HUES6 (cell line): Measurements from ENCODE around the gene GPR84.

Experiments
- H3K27ac ChIP-seq: 2 replicates; pipeline ENCODE4 v1.7.0; 2013; ENCODE audit warnings: low read depth, mild to moderate bottlenecking, low read length, inconsistent platforms
- H3K27me3 ChIP-seq: 2 replicates; pipeline ENCODE4 v1.6.1; 2013; ENCODE audit warnings: low read length; ENCODE audit not compliant: control insufficient read depth, insufficient read depth
- H3K36me3 ChIP-seq: 2 replicates; pipeline ENCODE4 v1.6.1; 2013; ENCODE audit warnings: low read length; ENCODE audit not compliant: control insufficient read depth, insufficient read depth
- H3K4me1 ChIP-seq: 2 replicates; pipeline ENCODE4 v1.6.1; 2013; ENCODE audit warnings: low read length; ENCODE audit not compliant: control insufficient read depth, insufficient read depth
- H3K4me3 ChIP-seq: 2 replicates; pipeline ENCODE4 v1.5.1; 2013; ENCODE audit warnings: low read depth, low read length
- H3K9ac ChIP-seq: one replicate; pipeline ENCODE4 v1.6.1; 2013; ENCODE audit warnings: mild to moderate bottlenecking, low read length
- H3K9me3 ChIP-seq: 2 replicates; pipeline ENCODE4 v1.6.1; 2013; ENCODE audit warnings: low read depth, low read length; ENCODE audit not compliant: control insufficient read depth, insufficient read depth

Gene GPR84

DNA sequence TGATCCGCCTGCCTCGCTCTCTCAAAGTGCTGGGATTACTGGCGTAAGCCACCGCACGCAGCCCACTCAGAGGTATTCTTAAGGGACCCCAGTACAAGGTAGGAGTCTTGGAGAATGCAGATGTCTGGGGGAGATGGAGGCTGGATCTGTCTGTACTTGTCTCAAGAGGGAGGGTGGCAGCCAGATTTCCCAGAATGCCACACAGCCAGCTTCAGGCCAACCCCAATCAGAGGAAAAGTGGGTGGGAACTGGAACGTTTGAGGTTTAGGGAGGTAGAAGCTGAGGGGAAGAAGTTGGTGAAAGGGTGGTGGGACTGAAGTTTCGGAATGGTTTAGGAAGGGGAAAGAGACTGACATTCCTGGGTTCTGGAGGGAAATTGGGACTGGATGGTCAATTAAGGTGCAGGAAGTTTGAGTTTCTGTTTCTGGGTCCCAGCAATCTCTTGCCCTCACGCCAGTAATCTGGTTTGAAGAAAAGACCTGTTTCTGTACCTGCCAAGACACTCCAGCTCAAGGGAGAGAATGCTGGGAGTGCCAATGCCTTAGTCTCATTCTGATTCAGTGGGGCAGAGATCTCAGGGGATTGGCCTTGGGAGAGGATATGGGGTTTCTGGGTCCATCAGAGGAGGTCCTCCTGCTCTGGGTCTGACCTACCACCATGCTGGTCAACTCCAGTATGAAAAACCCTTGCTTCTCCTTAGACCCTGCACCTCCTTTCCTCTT lies 28.4 kb upstream of the GPR84 start:
- no peaks in the 10 kb centered on the region for H3K9me3 ChIP-seq
- no peak overlapping the region for H3K9ac ChIP-seq
- H3K4me1 ChIP-seq, result peaks cover 45% of the 10 kb centered on the region
- H3K4me3 ChIP-seq, result no peak overlapping the region
- H3K27me3 ChIP-seq, result peaks cover 4% of the 10 kb centered on the region; the same call in 1 of the 2 replicates
- H3K27ac ChIP-seq, result no peak overlapping the region
- H3K36me3 ChIP-seq, result peaks cover 23% of the 10 kb centered on the region

DNA sequence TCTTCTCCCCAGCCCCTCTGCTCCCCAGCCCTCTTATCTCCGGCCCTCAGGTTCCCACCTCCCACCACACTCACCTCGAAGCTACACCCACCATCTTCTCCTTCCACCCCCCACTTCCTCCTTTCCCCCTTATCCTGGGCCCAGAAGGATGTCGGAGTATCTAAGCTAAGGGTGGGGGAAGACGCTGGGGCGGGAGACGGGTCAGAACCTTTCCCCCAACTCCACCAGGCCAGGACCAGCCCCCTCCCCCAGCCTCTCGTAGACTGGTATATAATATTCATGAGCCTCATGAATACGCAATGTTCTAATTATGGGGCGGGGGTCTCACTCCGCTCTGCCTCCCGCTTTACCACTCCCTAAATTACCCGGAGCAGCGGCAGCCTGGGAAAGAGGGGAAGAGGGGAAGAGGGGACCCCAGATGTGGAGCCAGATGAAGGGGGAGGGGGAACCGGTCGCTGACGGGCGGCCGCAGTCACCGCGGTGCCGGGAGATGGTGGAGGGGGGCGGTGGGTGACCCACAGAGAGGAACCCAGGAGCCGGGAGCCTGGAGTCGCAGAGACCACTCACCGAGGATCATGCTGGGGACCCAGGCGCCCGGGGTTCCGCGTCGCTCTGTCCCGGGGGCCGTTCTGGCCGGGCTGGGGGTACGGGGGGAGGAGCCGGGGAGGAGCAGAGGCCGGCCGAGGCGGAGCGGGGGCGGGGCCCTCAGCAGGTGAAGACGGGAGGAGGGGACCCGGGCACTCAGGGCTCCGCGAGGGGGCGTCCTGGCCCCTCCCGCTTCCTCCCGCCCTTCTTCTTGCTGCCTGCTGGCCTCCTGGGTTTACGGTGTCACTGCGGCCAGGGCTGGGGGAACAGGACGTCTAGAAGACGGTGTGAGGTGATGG lies 26.6 kb upstream of the GPR84 start:
- no peaks in the 10 kb centered on the region for H3K9me3 ChIP-seq
- peaks cover 8% of the 10 kb centered on the region; the same call in 1 of the 2 replicates for H3K36me3 ChIP-seq
- peak overlapping the region; percentile 58 for H3K9ac ChIP-seq
- H3K4me1 ChIP-seq, result peaks cover 62% of the 10 kb centered on the region
- H3K27ac ChIP-seq, result no peak overlapping the region
- peak overlapping the region; percentile 86 for H3K4me3 ChIP-seq
- H3K27me3 ChIP-seq, result peaks cover 4% of the 10 kb centered on the region; the same call in 1 of the 2 replicates

DNA sequence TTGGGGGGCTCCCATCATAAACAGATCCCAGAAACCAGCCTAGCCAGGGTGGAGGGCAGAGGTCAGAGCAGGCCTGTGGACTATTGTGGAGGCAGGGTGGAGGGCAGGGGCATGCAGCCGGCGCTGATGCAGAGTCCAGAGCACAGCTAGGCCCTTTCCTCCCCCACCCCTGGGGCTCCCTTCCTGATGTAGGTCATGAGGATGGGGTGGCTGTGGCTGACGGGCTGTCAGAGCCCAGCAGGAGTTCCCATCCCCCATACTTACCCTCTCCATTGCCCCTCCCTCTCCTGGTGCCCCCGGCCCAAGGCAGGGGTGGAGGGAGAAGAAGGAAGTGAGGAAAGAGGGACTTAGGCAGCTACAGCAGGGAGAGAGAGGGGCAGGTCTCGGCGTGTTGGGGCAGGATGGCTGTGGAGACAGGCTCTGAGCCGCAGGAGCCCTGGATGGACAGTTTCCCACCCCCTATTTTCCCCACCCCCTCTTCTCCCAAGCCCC lies 25.9 kb upstream of the GPR84 start:
- Histone ChIP-seq H3K9ac (no peak overlapping the region), H3K4me1 (peaks cover 67% of the 10 kb centered on the region), H3K27me3 (peaks cover 4% of the 10 kb centered on the region; the same call in 1 of the 2 replicates), H3K9me3 (no peaks in the 10 kb centered on the region), H3K27ac (no peak overlapping the region), H3K36me3 (peaks cover 5% of the 10 kb centered on the region; the same call in 1 of the 2 replicates), H3K4me3 (peak overlapping the region; percentile 86)

DNA sequence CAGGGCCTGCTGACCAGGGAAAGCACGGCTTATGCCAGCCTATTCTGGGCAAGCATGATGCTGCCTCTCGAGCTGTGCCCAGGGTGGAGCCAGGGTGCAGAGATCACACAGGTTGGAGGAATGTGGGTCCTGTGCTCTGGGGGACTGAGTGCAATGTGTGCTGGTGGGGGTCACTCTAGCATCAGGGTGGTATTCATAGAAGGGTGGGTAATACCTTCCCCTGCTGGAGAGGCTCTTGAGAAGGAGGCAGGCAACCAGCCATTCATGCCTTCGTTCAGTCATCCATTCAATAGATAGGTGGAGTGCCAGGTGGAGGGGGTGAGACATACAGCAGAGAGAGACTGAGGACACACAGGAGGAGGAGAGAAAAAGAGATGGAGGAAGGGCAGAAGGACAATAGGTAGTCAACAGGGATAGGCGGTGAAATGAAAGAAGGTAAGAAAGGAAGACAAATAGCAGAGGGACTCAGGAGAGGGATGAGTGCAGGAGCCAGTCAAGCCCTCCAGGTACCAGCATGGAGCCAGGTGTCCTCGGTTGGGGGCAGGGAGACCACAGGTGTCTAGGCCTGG lies 25.4 kb upstream of the GPR84 start:
- Histone ChIP-seq H3K9ac (no peak overlapping the region), H3K9me3 (no peaks in the 10 kb centered on the region), H3K27ac (no peak overlapping the region), H3K4me3 (peak overlapping the region; percentile 86), H3K27me3 (peaks cover 4% of the 10 kb centered on the region; the same call in 1 of the 2 replicates), H3K4me1 (peaks cover 72% of the 10 kb centered on the region), H3K36me3 (peaks cover under 1% of the 10 kb centered on the region; the same call in 1 of the 2 replicates)

DNA sequence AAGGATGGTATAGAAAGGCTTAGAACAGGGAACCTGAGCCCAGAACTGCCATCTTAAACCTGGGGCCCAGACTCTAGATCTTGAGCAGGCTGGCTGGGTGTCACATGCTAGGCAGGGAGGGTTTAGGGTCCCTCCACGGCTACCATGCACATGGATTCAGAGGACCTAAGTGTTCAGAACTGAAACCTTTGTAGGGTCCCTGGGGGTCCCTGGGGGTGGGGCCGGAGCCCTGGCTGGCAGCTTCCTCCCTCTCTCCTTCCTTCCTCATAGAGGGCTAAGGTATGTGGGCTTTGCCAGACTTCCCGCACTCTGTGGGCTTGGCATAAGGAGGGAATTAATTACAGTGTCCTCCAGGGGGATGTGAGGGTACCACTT lies 24.8 kb upstream of the GPR84 start:
- Histone ChIP-seq H3K9me3 (no peaks in the 10 kb centered on the region), H3K4me1 (peaks cover 77% of the 10 kb centered on the region), H3K9ac (no peak overlapping the region), H3K36me3 (no peaks in the 10 kb centered on the region), H3K27ac (no peak overlapping the region), H3K27me3 (peaks cover 4% of the 10 kb centered on the region; the same call in 1 of the 2 replicates), H3K4me3 (no peak overlapping the region)

DNA sequence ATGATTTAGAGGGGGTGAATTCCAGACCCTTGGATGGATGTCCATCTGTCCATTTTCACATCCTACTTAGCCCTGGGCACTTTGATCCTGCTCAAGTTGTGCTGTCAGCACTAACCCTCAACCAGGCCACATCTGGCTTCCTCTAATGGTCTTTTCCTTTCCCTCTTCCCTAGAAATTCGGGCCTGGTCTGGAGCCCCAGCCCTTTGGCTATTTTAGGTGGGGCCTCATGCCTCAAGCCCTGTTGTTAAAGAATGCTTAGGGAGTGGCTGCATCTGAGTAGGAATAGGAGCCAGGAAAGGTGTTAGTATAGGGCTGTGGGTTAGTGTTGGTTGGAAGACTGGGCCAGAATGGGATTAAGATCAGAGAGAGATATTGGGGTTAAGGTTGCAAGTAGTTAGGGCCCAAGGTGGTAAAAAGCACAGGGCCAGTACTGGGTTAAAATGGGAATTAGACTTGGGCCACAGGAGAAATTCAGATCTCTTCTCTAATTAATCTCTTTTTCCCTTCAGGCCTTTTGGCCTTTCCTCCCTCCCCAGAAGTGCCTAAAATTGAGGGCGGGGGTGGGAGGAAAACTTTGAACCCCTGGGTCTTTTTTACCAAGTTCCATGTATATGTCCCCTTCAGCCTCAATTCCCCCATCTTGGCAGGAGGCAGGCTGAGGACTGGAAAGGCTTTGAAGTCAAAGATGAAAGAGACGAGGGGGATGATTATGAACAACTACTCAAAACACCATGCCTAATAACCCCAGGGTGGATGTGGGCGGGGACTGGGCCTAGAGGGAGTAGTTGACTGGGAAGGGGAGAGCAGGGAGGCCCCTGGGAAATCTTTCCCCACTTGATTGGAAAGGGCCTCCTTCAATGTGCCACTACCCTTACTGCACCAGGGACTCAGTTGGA lies 24.2 kb upstream of the GPR84 start:
- Histone ChIP-seq H3K9ac (no peak overlapping the region), H3K4me3 (peak overlapping the region; percentile 4; the same call in 1 of the 2 replicates), H3K27ac (peak overlapping the region; percentile 18; the same call in 1 of the 2 replicates), H3K9me3 (no peaks in the 10 kb centered on the region), H3K4me1 (peaks cover 73% of the 10 kb centered on the region), H3K36me3 (0 out of 2 replicates have a peak, but pooled peaks cover 2% of the 10 kb centered on the region), H3K27me3 (peaks cover 4% of the 10 kb centered on the region; the same call in 1 of the 2 replicates)

DNA sequence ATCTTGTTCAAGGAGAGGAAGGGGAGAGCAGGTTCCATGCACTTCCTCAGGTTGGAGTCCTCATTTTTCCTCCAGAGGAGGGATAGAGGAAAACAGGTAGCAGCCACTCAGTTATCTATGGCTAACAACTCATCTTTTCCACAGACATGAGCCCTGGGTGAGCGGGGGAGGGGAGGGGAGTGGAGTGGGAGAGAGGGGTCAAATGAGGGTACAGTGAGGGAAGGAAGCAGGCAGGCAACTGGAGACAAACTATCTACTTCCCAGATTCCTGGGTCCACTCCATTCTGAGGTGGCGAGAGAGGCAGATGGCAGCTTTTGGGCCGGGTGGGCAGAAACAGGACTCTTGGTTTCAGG lies 22.8 kb upstream of the GPR84 start:
- Histone ChIP-seq H3K9ac (peak overlapping the region; percentile 29), H3K27me3 (no peaks in the 10 kb centered on the region), H3K4me1 (peaks cover 72% of the 10 kb centered on the region), H3K9me3 (no peaks in the 10 kb centered on the region), H3K36me3 (peaks cover 9% of the 10 kb centered on the region), H3K27ac (no peak overlapping the region; the same call in 1 of the 2 replicates), H3K4me3 (peak overlapping the region; percentile 4)

DNA sequence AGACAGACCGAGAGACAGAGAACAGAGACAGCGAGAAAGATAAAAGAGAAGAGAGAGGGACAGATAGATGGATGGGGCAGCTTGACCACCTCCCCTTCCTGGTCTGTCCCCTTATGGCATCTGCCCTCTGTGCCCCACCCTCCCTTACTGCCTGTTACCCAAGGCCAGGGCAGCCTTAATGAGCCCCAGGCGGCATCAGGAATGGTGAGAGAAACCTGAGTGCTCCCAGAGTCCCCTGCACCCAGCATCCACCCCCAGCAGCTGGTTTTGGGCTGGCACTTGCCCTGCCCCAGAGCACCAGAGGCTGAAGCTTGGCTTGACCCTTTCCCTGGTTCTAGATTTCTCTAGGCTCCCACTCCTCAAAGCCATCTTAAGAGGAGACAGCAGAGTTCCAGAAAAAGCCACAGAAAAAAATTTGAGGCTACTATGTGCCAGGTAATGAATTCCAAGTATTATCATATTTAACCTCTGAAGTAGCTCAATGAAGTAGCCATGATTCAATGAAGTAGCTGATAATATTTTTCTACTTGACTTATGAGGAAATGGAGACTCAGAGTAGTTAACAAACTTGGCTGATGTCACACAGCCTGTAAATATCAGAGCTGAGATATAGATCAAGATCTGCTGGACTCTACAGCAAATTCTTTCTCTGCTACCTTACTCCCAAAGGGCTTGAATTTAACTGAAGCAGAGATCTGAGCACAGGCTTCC lies 22.3 kb upstream of the GPR84 start:
- Histone ChIP-seq H3K9me3 (no peaks in the 10 kb centered on the region), H3K4me1 (peaks cover 68% of the 10 kb centered on the region), H3K36me3 (peaks cover 9% of the 10 kb centered on the region), H3K9ac (peak overlapping the region; percentile 29), H3K4me3 (no peak overlapping the region; the same call in 1 of the 2 replicates), H3K27ac (no peak overlapping the region; the same call in 1 of the 2 replicates), H3K27me3 (no peaks in the 10 kb centered on the region)

DNA sequence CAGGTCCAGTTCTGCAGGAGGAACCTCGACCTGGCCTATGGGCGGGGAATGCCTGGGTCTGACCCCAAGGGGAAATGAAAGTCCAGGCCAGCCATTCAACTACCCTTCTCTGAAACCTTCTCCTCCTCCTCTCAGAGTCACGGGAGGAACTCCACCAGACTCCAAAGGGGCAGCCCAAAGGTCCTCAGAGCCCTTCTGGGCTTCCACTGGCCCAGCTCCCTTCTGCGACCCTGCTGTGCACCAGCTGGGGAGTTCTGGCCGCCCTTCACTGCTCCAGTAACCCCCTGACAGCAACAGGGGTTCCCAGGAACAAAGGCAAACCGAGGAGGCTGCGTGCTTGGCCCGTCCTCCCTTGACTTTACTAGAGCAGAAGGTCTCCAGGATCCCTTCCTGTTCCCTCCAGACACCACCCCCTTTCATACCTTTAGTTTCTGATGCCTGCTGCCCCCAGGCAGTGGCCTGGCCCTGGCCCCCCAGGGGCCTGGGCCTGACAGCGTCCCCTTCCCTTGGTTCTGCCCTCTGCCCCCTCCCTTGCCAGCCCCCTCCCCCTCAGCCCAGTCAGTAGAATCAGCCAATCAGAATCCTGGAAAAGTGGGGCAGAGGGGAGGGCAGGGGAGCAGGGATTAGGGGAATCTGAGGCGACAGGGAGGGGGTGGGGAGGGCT lies 21.1 kb upstream of the GPR84 start:
- peaks cover 67% of the 10 kb centered on the region for H3K4me1 ChIP-seq

More for the DNA sequence above, 21.1 kb upstream of the GPR84 start:
- H3K27ac ChIP-seq, result peak overlapping the region; percentile 25; the same call in 1 of the 2 replicates
- H3K9ac ChIP-seq, result no peak overlapping the region
- H3K9me3 ChIP-seq, result no peaks in the 10 kb centered on the region
- H3K27me3 ChIP-seq, result no peaks in the 10 kb centered on the region
- H3K36me3 ChIP-seq, result peaks cover 9% of the 10 kb centered on the region
- peak overlapping the region; percentile 35 for H3K4me3 ChIP-seq
